ENCODE results near the gene MIGA1.
A peak's percentile ranks its signal among the peaks of the same experiment; 100 is the strongest.

Gene MIGA1

DNA sequence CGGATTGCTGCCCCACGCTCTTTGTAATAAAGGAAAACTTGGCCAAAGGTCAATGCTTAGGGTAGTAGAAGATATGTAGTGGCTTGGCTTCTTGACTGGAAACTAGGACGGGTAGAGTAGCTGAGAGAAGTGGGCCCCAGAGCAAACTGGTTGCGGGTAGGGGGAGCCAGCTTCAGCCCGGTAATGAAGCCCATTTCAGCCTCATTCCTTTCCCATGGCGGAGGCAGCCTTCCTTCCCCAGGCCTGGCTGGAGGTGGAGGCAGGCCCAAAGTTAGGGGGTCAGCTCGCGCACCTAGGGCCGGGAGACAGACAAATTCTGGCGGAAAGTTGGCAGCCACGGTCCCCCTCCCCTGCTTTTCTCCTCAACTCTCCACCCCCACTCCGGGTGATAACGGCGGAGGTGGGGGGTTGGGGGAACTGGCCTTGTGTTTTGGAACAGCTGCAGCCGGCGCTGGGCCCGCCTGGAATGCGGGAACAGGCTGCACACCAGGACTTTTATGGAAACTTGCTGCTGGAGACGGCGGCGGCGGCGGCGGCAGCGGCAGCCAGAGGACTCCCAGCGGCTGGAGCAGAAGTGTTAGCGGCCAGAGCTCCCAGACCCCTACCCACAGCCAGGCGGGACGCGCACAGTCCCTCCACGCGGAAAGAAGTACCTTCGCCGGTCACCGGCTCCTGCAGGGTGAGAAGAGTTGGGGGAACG lies 108.8 kb downstream of the MIGA1 start, which contains the start of gene NEXN:
TSS of gene NEXN (plus strand) at position 544 of the 700 bp plus-strand sequence. CDS start 27,483 bp downstream, outside the sequence.
- TF ChIP-seq CTCF (IDR thresholded peaks at IDR 0.05; ENCODE audit: insufficient read depth, low read depth, low read length, missing control alignments) = no peak
- no peak for DNase-seq (ENCODE audit: low read depth)
- H3K4me3 ChIP-seq (ENCODE audit: low read depth, low read length) = peak within 1 kb of the TSS; percentile 40

DNA sequence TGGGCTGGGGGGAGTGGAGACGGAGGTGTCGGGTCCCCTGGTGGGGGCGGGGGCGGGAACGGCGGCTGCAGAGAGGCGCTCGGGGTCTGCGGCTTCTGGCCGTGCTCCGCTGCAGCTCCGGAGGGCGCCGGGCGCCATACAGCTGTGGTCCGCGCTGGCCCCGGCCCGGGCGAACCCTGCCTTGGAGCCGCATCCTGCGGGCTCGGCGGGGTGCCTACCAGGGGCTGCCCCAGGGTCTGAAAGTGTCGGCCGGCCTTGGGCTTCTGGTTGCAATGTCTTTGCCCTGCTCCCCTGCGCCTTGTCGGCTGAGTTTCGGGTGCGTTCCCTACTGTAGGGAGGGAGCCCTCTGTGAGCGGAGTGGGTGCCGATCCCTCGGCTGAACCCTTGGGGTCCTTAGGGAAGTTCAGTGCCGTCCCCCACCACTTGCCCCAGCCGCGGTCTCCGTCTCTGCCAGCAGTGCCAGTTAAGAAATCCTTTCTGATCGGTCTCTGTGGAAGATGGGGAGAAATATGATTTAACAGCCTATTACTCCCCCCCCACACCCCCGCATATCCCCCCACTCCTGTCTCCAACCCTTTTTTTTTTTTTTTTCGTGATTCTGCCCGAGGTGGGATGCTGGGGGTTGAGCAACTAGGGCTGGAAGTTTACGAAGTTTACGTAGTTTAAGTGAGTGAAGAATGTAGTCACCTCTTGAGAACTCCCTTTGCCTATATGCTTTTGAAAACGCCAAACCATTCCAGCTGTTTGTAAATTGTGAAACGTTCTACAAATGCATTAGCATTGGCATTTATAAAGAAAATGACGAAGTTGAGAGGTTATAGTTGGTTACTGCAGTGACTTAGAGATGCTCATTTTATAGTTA lies 109.6 kb downstream of the MIGA1 start:
- peak; percentile 30 for DNase-seq (ENCODE audit: low read depth)

GRCh38 chr1:77889671-77890070 lies 110.2 kb downstream of the MIGA1 start:
- no peak overlapping the region for H3K4me3 ChIP-seq (ENCODE audit: low read depth, low read length)
- TF ChIP-seq CTCF (IDR thresholded peaks at IDR 0.05; ENCODE audit: insufficient read depth, low read depth, low read length, missing control alignments) = no peak
- DNase-seq (ENCODE audit: low read depth) = no peak

More for the DNA sequence above, 109.6 kb downstream of the MIGA1 start:
- peak overlapping the region; percentile 40 for H3K4me3 ChIP-seq (ENCODE audit: low read depth, low read length)
- no peak for TF ChIP-seq CTCF (IDR thresholded peaks at IDR 0.05; ENCODE audit: insufficient read depth, low read depth, low read length, missing control alignments)

- no peak for TF ChIP-seq CTCF (IDR thresholded peaks at IDR 0.05; ENCODE audit: insufficient read depth, low read depth, low read length, missing control alignments)
- H3K4me3 ChIP-seq (ENCODE audit: low read depth, low read length) = no peak overlapping the region
- no peak for DNase-seq (ENCODE audit: low read depth)
Measured at GRCh38 chr1:77891200-77891599, 111.8 kb downstream of the MIGA1 start.

GRCh38 chr1:77899647-77900320 lies 120.3 kb downstream of the MIGA1 start:
- TF ChIP-seq CTCF (IDR thresholded peaks at IDR 0.05; ENCODE audit: insufficient read depth, low read depth, low read length, missing control alignments) = no peak
- DNase-seq (ENCODE audit: low read depth) = no peak

DNA sequence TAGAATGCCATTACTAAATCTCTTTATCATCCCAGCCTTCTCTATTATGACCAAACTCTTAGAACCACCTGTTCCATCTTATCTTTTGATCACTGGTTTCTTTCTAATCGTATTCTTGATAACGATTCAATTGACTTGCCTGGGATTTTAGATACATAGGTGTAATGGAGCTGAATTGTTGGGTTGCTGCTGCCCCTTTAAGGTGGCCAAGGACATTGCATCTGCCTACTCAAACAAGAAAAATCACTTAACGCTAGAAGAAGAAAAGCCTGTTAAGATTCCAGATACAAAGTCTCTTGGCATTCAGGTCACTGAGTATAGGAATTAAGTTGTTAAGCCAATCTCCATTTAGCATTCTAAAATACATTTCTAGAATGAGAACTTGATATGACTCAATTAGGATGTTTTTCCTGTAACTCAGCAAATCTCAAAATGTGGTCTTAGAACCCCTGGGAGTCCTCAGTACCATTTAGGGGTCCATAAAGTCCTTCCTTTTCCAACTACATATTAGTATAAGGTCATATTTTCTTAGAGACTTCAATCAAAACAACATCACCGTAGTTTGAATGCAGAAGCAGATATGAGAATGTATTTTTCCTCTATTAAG lies 121.3 kb downstream of the MIGA1 start:
- TF ChIP-seq CTCF (IDR thresholded peaks at IDR 0.05; ENCODE audit: insufficient read depth, low read depth, low read length, missing control alignments) = peak; percentile 62
- no peak overlapping the region for H3K4me3 ChIP-seq (ENCODE audit: low read depth, low read length)
- DNase-seq (ENCODE audit: low read depth) = peak; percentile 66

More at GRCh38 chr1:77899647-77900320, 120.3 kb downstream of the MIGA1 start:
- H3K4me3 ChIP-seq (ENCODE audit: low read depth, low read length) = no peak overlapping the region
